OCI-LY3 (cell line): Measurements from ENCODE around the gene MDM4.

Experiments used
- H2AFZ ChIP-seq: fragments of 200-600, 300-600 bp; shearing (Covaris generic); 2 replicates; pipeline ENCODE4 v1.6.0; 2014; ENCODE audit warnings: antibody characterized with exemption, low read depth, low read length
- H3K27ac ChIP-seq: fragments of 200-600, 300-600 bp; sonication (generic); 2 replicates; pipeline ENCODE4 v1.5.1; 2014; ENCODE audit warnings: mild to moderate bottlenecking, low read length, moderate library complexity, mixed read lengths
- H3K27me3 ChIP-seq: fragments of 200-600, 300-600 bp; sonication (generic); 2 replicates; pipeline ENCODE4 v1.6.1; 2014; ENCODE audit warnings: low read depth, low read length, mixed read lengths
- H3K36me3 ChIP-seq: fragments of 200-600, 300-600 bp; sonication (generic); replicated peaks from 2 replicates; pipeline ENCODE3; 2014; ENCODE audit warnings: low read depth, low read length, mixed read lengths
- H3K4me1 ChIP-seq: fragments of 300-600, 200-600 bp; sonication (generic); 2 replicates; pipeline ENCODE4 v1.6.1; 2014; ENCODE audit warnings: low read length, mixed read lengths
- H3K4me2 ChIP-seq: fragments of 200-600, 300-600 bp; sonication (generic); 2 replicates; pipeline ENCODE4 v1.6.1; 2014; ENCODE audit warnings: low read length, mixed read lengths
- H3K4me3 ChIP-seq: fragments of 300-600, 200-600 bp; sonication (generic); 2 replicates; pipeline ENCODE4 v1.5.1; 2014; ENCODE audit warnings: antibody characterized with exemption, mild to moderate bottlenecking, low read length, moderate library complexity
- H3K79me2 ChIP-seq: fragments of 300-600, 200-600 bp; shearing (Covaris generic); 2 replicates; pipeline ENCODE4 v1.6.1; 2014; ENCODE audit warnings: mild to moderate bottlenecking, low read length, mixed read lengths
- H3K9ac ChIP-seq: fragments of 300-600, 200-600 bp; shearing (Covaris generic); 2 replicates; pipeline ENCODE4 v1.6.0; 2014; ENCODE audit warnings: mild to moderate bottlenecking, low read length, moderate library complexity
- H3K9me3 ChIP-seq: fragments of 200-600, 300-600 bp; shearing (Covaris generic); 2 replicates; pipeline ENCODE4 v1.6.1; 2014; ENCODE audit warnings: low read length, mixed read lengths; ENCODE audit not compliant: insufficient read depth
- H4K20me1 ChIP-seq: fragments of 200-600, 300-600 bp; sonication (generic); 2 replicates; pipeline ENCODE4 v1.6.1; 2016; ENCODE audit warnings: low read length, mixed read lengths; ENCODE audit not compliant: insufficient read depth
- CTCF ChIP-seq: fragments of 200-600, 300-600 bp; sonication (generic); IDR thresholded peaks from 2 replicates; pipeline ENCODE4 v1.5.1; 2014; ENCODE audit warnings: antibody characterized with exemption, low read length, low read depth
- EZH2phosphoT487 ChIP-seq: fragments of 200-600 bp; shearing (Covaris generic); IDR thresholded peaks from 2 replicates; pipeline ENCODE4 v1.6.1; 2018; ENCODE audit warnings: antibody characterized with exemption, mixed run types, low read depth

Gene MDM4

GRCh38 chr1:204529371-204529895 lies 13.2 kb downstream of the MDM4 start:
- Histone ChIP-seq H3K27ac (peak overlapping the region; percentile 91), H3K79me2 (peaks cover 56% of the 10 kb centered on the region), H3K9ac (no peak overlapping the region), H3K4me1 (peaks cover 56% of the 10 kb centered on the region), H3K27me3 (no peaks in the 10 kb centered on the region), H3K4me2 (no peak overlapping the region), H4K20me1 (peaks cover 20% of the 10 kb centered on the region), H3K36me3 (peaks cover 70% of the 10 kb centered on the region), H3K4me3 (no peak overlapping the region), H2AFZ (no peak overlapping the region), H3K9me3 (no peaks in the 10 kb centered on the region)
- TF ChIP-seq CTCF (peak; percentile 22; the same call in 1 of the 2 replicates), EZH2phosphoT487 (no peak)

- peak overlapping the region; percentile 91 for H3K27ac ChIP-seq
Observed at GRCh38 chr1:204530932-204531331, 14.7 kb downstream of the MDM4 start.

GRCh38 chr1:204532832-204533231 lies 16.6 kb downstream of the MDM4 start:
- H3K9me3 ChIP-seq = no peaks in the 10 kb centered on the region
- H3K79me2 ChIP-seq = peaks cover 58% of the 10 kb centered on the region
- no peak overlapping the region for H3K4me3 ChIP-seq
- H3K36me3 ChIP-seq = peaks cover 65% of the 10 kb centered on the region
- no peaks in the 10 kb centered on the region for H3K27me3 ChIP-seq
- H3K4me1 ChIP-seq = peaks cover 38% of the 10 kb centered on the region
- H3K9ac ChIP-seq = no peak overlapping the region
- H2AFZ ChIP-seq = no peak overlapping the region
- H4K20me1 ChIP-seq = peaks cover 22% of the 10 kb centered on the region
- H3K4me2 ChIP-seq = no peak overlapping the region
- TF ChIP-seq CTCF (no peak), EZH2phosphoT487 (no peak)
- no peak overlapping the region for H3K27ac ChIP-seq

More at GRCh38 chr1:204530932-204531331, 14.7 kb downstream of the MDM4 start:
- Histone ChIP-seq H3K4me3 (peak overlapping the region; percentile 43; the same call in 1 of the 2 replicates), H3K9me3 (no peaks in the 10 kb centered on the region), H4K20me1 (peaks cover 12% of the 10 kb centered on the region), H2AFZ (no peak overlapping the region), H3K9ac (peak overlapping the region; percentile 43; the same call in 1 of the 2 replicates), H3K4me2 (peak overlapping the region; percentile 64), H3K79me2 (peaks cover 53% of the 10 kb centered on the region), H3K36me3 (peaks cover 61% of the 10 kb centered on the region), H3K27me3 (no peaks in the 10 kb centered on the region), H3K4me1 (peaks cover 41% of the 10 kb centered on the region)
- TF ChIP-seq EZH2phosphoT487 (no peak), CTCF (no peak)

- no peak overlapping the region for H3K27ac ChIP-seq
- TF ChIP-seq EZH2phosphoT487 (no peak), CTCF (no peak)
- no peaks in the 10 kb centered on the region for H3K4me1 ChIP-seq
- no peak overlapping the region for H3K9ac ChIP-seq
- H2AFZ ChIP-seq = no peak overlapping the region
- H4K20me1 ChIP-seq = peaks cover 17% of the 10 kb centered on the region; the same call in 1 of the 2 replicates
- no peak overlapping the region for H3K4me3 ChIP-seq
- H3K36me3 ChIP-seq = peaks cover 79% of the 10 kb centered on the region
- H3K27me3 ChIP-seq = no peaks in the 10 kb centered on the region
- H3K79me2 ChIP-seq = peaks cover 9% of the 10 kb centered on the region; the same call in 1 of the 2 replicates
- no peak overlapping the region for H3K4me2 ChIP-seq
- no peaks in the 10 kb centered on the region for H3K9me3 ChIP-seq
Observed at GRCh38 chr1:204541626-204542025, 25.4 kb downstream of the MDM4 start.
